ENCODE measurements around the gene CCDC152.
"Not testable (repeated sequence)": the region's sequence is repeated elsewhere in the genome, so short reads cannot be mapped to it uniquely, and the experiment has no call there.

The CCDC152 gene

DNA sequence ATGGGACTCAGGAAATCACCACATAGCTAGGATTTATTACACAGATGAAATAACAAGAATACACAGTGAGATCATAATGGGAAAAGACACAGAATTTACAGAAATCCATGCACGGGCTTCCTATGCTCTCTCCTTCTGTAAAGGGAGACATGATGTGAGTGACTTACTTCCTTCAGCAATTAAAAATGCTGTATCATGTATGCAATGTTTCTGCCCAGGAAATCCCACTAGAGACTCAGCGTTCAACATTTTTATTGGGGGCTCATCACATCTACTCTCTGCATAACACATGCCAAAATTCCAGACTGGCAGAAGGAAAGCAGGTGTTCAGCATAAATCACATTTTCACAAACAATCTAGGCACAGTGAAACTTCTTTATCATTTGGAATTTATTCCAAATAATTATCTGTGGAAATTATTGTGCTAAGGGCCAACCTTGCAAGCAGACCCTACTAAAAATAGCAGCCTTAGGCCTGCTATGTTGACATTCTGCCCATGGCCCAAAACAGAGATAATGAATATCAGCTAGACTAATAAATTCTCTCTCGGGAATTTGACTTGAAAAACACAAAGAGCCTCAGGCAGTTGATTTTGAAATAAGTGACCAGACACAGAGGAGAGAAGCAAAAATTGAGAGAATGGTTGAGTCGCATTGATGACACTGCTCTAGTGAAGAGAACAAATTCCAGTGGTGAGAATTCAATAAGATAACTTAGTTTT is 86.5 kb downstream of the CCDC152 start:
- Histone ChIP-seq H4K20me1 (no peaks in the 10 kb centered on the region), H3K36me3 (no peaks in the 10 kb centered on the region), H3K9ac (no peak overlapping the region), H3K27me3 (no peaks in the 10 kb centered on the region), H3K27ac (no peak overlapping the region), H3K9me3 (0 out of 2 replicates have a peak, but pooled peaks cover 5% of the 10 kb centered on the region), H3K4me3 (no peak overlapping the region), H3K4me1 (no peaks in the 10 kb centered on the region), H3K4me2 (no peak overlapping the region)
- TF ChIP-seq Cebpa-rat (IDR thresholded peaks at IDR 0.05) = no peak

DNA sequence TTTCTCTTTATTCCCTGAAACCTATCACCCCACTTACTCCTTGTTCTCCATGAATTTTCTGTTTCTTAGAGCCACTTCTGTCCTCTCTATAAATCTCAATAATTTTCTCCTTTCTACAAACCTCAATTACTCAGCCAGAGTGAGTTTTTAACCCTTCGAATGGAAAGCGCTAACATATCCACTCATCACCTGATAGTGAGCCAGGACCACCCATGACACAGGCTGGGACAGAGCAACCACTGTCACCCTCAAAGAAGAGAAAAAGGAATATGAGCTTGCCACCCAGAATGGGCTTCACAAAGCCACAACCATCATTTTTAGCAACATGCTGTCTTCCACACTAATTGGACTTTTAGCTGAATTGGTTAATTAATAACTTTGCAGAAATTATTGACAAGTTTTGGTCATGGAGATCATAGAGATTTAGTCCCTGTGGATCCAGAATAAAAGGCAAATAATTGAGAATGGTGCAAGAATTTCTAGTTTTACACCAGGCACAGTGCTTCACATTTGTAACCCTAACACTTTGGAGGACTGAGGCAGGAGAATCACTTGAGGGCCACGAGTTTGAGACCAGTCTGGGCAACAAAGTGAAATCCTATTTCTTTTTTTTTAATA is 87.2 kb downstream of the CCDC152 start:
- TF ChIP-seq Cebpa-rat (IDR thresholded peaks at IDR 0.05) = no peak

GRCh38 chr5:42844408-42844807 is 87.8 kb downstream of the CCDC152 start:
- not testable (repeated sequence) for H3K27me3 ChIP-seq, H3K4me3 ChIP-seq, H3K9ac ChIP-seq, H3K9me3 ChIP-seq, H4K20me1 ChIP-seq, H3K4me2 ChIP-seq, H3K36me3 ChIP-seq, H3K4me1 ChIP-seq, H3K27ac ChIP-seq

More for the DNA sequence above, 87.2 kb downstream of the CCDC152 start:
- Histone ChIP-seq H3K27ac (no peak overlapping the region), H3K9ac (no peak overlapping the region), H3K4me3 (no peak overlapping the region), H3K4me1 (no peaks in the 10 kb centered on the region), H4K20me1 (no peaks in the 10 kb centered on the region), H3K4me2 (no peak overlapping the region), H3K9me3 (0 out of 2 replicates have a peak, but pooled peaks cover 5% of the 10 kb centered on the region), H3K27me3 (no peaks in the 10 kb centered on the region), H3K36me3 (no peaks in the 10 kb centered on the region)

DNA sequence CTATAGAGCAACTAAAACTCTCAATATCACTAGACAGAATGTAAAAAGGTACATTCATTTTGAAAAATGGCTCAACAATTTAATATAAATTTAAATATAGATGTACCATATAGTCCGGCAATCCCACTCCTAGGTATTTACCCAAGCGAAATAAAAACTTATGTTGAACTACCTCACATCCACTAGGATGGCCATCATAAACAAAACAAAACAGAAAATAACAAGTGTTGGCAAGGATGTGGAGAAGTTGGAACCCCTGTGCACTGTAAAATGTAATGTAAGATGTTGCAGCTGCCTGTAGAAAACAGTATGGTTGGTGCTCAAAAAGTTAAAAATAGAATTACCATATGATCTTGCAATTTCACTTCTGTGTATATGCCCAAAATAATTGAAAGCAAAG is 91.9 kb downstream of the CCDC152 start:
- H3K4me2 ChIP-seq = no peak overlapping the region
- H3K4me1 ChIP-seq = no peaks in the 10 kb centered on the region
- no peak overlapping the region for H3K9ac ChIP-seq
- H3K27ac ChIP-seq = no peak overlapping the region
- no peak overlapping the region for H3K4me3 ChIP-seq
- no peaks in the 10 kb centered on the region for H3K27me3 ChIP-seq
- H3K9me3 ChIP-seq = no peaks in the 10 kb centered on the region
- no peaks in the 10 kb centered on the region for H4K20me1 ChIP-seq
- no peaks in the 10 kb centered on the region for H3K36me3 ChIP-seq
- no peak for TF ChIP-seq Cebpa-rat (IDR thresholded peaks at IDR 0.05)

DNA sequence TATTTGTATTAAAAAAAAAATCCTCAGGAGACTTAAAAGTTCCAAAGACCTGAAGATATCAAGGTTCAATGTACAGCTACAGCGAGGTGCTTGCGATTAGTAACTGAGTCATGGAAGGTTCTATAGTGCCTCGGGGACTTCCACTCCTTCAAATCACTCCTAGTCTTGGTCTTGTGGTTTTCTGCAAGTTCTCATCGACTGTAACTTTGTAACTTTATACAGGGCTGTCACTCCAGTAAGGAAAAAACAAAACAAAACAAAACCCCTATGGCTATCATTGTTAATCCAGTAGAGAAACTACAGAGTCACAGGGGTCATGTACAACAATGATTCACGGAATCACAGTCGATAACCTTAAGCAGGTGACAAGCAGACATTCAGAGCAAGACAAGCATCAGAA is 94.9 kb downstream of the CCDC152 start:
- TF ChIP-seq Cebpa-rat (IDR thresholded peaks at IDR 0.05) = no peak
- no peaks in the 10 kb centered on the region for H4K20me1 ChIP-seq
- no peak overlapping the region for H3K4me3 ChIP-seq
- no peaks in the 10 kb centered on the region for H3K27me3 ChIP-seq
- H3K4me2 ChIP-seq = no peak overlapping the region
- no peak overlapping the region for H3K27ac ChIP-seq
- H3K4me1 ChIP-seq = no peaks in the 10 kb centered on the region
- no peak overlapping the region for H3K9ac ChIP-seq
- no peaks in the 10 kb centered on the region for H3K36me3 ChIP-seq
- H3K9me3 ChIP-seq = no peaks in the 10 kb centered on the region
